ENCODE data around the gene OAT.

The OAT gene

GRCh38 chr10:124356701-124357560, 61.8 kb downstream of the OAT start:
- no peak for DNase-seq
- TF ChIP-seq, protein P1, sequence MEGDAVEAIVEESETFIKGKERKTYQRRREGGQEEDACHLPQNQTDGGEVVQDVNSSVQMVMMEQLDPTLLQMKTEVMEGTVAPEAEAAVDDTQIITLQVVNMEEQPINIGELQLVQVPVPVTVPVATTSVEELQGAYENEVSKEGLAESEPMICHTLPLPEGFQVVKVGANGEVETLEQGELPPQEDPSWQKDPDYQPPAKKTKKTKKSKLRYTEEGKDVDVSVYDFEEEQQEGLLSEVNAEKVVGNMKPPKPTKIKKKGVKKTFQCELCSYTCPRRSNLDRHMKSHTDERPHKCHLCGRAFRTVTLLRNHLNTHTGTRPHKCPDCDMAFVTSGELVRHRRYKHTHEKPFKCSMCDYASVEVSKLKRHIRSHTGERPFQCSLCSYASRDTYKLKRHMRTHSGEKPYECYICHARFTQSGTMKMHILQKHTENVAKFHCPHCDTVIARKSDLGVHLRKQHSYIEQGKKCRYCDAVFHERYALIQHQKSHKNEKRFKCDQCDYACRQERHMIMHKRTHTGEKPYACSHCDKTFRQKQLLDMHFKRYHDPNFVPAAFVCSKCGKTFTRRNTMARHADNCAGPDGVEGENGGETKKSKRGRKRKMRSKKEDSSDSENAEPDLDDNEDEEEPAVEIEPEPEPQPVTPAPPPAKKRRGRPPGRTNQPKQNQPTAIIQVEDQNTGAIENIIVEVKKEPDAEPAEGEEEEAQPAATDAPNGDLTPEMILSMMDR (IDR thresholded peaks at IDR 0.05), result no peak
- Mint-ChIP-seq H3K4me3 (no peak overlapping the region), H3K9me3 (peaks cover 14% of the 10 kb centered on the region), H3K36me3 (ENCODE audit: low read depth) (no peaks in the 10 kb centered on the region), H3K4me1 (peaks cover 41% of the 10 kb centered on the region), H3K27ac (peak overlapping the region; percentile 66), H3K27me3 (ENCODE audit: low read depth, poor library complexity) (peaks cover 10% of the 10 kb centered on the region)

DNA sequence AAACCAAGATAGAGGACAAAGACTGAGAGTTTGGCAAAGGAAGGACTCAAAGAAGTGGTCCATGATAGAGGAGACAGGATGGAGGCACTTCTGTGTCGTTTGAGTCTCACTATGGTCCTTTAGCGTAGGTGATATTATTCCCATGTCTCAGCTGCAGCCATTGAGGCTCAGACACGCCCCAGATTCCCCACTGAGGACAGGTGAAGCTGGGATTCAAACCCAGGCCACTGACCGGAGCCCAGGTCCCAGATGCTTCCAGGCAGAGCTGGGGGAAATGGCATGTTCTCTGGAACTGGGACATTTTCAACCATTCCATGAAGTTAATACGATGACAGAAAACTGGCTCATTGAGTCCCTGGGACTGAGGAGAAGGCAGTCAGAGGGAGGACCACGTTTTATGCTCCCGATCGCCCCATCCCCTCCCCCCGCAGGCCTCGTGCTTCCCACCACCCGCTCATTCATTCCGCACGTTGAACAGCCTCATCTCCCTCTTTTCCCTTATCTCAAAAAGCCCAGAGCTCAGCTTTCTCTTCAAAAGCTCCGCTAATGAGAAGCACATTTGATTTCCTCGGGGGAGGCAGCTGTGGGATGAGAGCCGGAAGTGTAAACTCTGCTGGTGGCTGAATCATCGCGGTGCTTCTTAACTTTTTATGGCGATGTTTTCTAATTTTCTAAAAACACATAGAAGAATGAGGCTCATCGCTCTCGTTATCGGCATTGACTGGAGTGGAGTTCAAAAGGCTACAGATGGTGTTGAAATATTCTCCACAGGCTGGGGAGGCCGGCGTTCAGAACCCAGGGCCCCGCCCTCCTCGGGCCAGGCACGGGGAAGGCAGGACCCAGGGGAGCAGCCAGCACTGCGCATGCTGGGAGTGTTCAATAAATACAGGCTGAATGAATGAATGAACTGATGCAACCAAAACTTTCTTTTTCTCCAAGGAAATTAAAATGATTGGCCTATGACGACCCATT, 64.0 kb downstream of the OAT start:
- H3K27me3 Mint-ChIP-seq (ENCODE audit: low read depth, poor library complexity), result peaks cover 19% of the 10 kb centered on the region
- peaks cover 47% of the 10 kb centered on the region for H3K4me1 Mint-ChIP-seq
- peaks cover 11% of the 10 kb centered on the region for H3K9me3 Mint-ChIP-seq
- DNase-seq, result peak; percentile 40
- H3K36me3 Mint-ChIP-seq (ENCODE audit: low read depth), result no peaks in the 10 kb centered on the region
- peak overlapping the region; percentile 76 for H3K4me3 Mint-ChIP-seq
- TF ChIP-seq, protein P1 (IDR thresholded peaks at IDR 0.05), result no peak
- peak overlapping the region; percentile 66 for H3K27ac Mint-ChIP-seq

GRCh38 chr10:124353896-124354295, 64.8 kb downstream of the OAT start:
- Mint-ChIP-seq H3K36me3 (ENCODE audit: low read depth) (no peaks in the 10 kb centered on the region), H3K4me3 (peak overlapping the region; percentile 52), H3K9me3 (peaks cover 7% of the 10 kb centered on the region), H3K4me1 (peaks cover 52% of the 10 kb centered on the region), H3K27me3 (ENCODE audit: low read depth, poor library complexity) (peaks cover 19% of the 10 kb centered on the region), H3K27ac (peak overlapping the region; percentile 77)
- TF ChIP-seq, protein P1 (IDR thresholded peaks at IDR 0.05), result no peak
- DNase-seq, result no peak

DNA sequence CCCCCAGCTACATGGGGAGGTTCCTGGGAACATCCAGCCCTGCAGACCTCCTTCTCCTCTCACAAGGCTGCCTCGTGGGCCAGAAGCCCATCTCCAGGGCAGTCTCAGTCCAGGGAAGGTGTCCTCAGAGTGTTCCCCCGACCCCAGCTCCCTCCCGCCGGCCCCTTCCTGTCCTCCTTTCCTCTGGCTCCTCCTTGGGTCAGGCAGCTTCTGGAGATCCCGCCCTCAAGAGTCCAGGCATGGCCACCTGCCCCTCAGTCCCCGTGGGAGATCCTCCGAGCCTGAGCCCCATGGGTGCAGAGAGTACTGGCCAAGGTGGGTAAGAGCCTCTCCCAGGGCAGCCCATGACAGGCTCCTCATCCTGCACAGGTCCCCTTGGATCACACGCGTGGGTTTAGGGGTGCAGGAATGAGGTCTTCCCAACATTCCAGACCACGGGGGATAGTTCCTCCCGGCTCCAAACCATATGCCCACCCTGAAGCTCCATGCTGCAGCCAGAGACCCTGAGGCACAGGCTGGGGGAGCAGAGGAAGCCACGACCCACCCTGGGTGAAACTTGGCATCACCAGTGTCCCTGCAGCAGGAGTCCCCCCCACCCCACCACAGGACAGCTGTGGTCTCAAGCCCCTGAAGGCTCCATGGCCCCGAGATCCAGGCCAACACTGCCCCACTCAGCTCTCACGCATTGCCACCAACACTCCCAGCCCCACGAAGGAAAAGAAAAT, 65.5 kb downstream of the OAT start:
- TF ChIP-seq, protein P1 (IDR thresholded peaks at IDR 0.05), result no peak
- peaks cover 19% of the 10 kb centered on the region for H3K27me3 Mint-ChIP-seq (ENCODE audit: low read depth, poor library complexity)
- no peak overlapping the region for H3K27ac Mint-ChIP-seq
- DNase-seq, result no peak
- peaks cover 55% of the 10 kb centered on the region for H3K4me1 Mint-ChIP-seq
- H3K36me3 Mint-ChIP-seq (ENCODE audit: low read depth), result no peaks in the 10 kb centered on the region
- H3K9me3 Mint-ChIP-seq, result peaks cover 4% of the 10 kb centered on the region
- no peak overlapping the region for H3K4me3 Mint-ChIP-seq

- Mint-ChIP-seq H3K4me1 (peaks cover 51% of the 10 kb centered on the region), H3K4me3 (no peak overlapping the region), H3K27ac (no peak overlapping the region), H3K36me3 (ENCODE audit: low read depth) (no peaks in the 10 kb centered on the region), H3K9me3 (no peaks in the 10 kb centered on the region), H3K27me3 (ENCODE audit: low read depth, poor library complexity) (peaks cover 15% of the 10 kb centered on the region)
- no peak for DNase-seq
- TF ChIP-seq, protein P1 (IDR thresholded peaks at IDR 0.05), result no peak
Observed at GRCh38 chr10:124351481-124352220, 67.1 kb downstream of the OAT start.

Measured in nephron progenitor cell (in vitro differentiated cells).